Measurements from ENCODE around the gene RANBP10. TPM values are rescaled to one million over a fixed set of nuclear protein-coding genes. Genes with fewer than 3 reads are reported as not detected.

RANBP10 gene
- total and polyA plus RNA-seq, 2 of the 13 experiments (the other 11 are each of a cell fraction or from before 2014, with no cell fraction given): 9.2 to 22.7 TPM

GRCh38 chr16:67841816-67842508 lies 35.6 kb upstream of the RANBP10 start, which contains the start of gene THAP11 (continued):
- TF ChIP-seq CCDC6 (CRISPR knock-in tag; IDR thresholded peaks at IDR 0.05) (peak; percentile 61; the same call in 1 of the 2 replicates), DNMT1 (CRISPR knock-in tag; IDR thresholded peaks at IDR 0.05) (no peak), FOXO4 (CRISPR knock-in tag; conservative IDR thresholded peaks at IDR 0.05) (no peak), GFI1 (CRISPR knock-in tag; IDR thresholded peaks at IDR 0.05; ENCODE audit: borderline replicate concordance) (0 out of 2 replicates have a peak, but pooled peaks have one; percentile 58), ZNF546 (CRISPR knock-in tag; conservative IDR thresholded peaks at IDR 0.05) (no peak), PRDM4 (CRISPR knock-in tag; IDR thresholded peaks at IDR 0.05; ENCODE audit: borderline replicate concordance) (no peak), MEIS2 (CRISPR knock-in tag; IDR thresholded peaks at IDR 0.05) (peak; percentile 15), NPAS2 (CRISPR knock-in tag; IDR thresholded peaks at IDR 0.05; ENCODE audit: borderline replicate concordance) (peak; percentile 28; the same call in 1 of the 2 replicates), ATF2 (CRISPR knock-in tag; IDR thresholded peaks at IDR 0.05) (peak; percentile 70; the same call in 1 of the 2 replicates), ARID3A (IDR thresholded peaks at IDR 0.05; ENCODE audit: low read depth, low read length) (0 out of 2 replicates have a peak, but pooled peaks have one; percentile 35), ZNF720 (CRISPR knock-in tag; IDR thresholded peaks at IDR 0.05) (0 out of 2 replicates have a peak, but pooled peaks have one; percentile 27), FOXC1 (CRISPR knock-in tag; IDR thresholded peaks at IDR 0.05; ENCODE audit: borderline replicate concordance) (peak; percentile 37; the same call in 1 of the 2 replicates), ZNF180 (CRISPR knock-in tag; IDR thresholded peaks at IDR 0.05; ENCODE audit: borderline replicate concordance, low read depth) (no peak), ZBTB4 (CRISPR knock-in tag; IDR thresholded peaks at IDR 0.05; ENCODE audit: borderline replicate concordance) (no peak; the same call in 1 of the 2 replicates), NFKBIZ (CRISPR knock-in tag; IDR thresholded peaks at IDR 0.05) (peak; percentile 81), ZNF776 (CRISPR knock-in tag; IDR thresholded peaks at IDR 0.05) (peak; percentile 72; the same call in 1 of the 2 replicates), RBM39 (IDR thresholded peaks at IDR 0.05; ENCODE audit: low read depth, low read length, poor library complexity, severe bottlenecking) (no peak)

Measured in HepG2 (cell line).